ENCODE measurements around the gene APCDD1L.

APCDD1L gene

DNA sequence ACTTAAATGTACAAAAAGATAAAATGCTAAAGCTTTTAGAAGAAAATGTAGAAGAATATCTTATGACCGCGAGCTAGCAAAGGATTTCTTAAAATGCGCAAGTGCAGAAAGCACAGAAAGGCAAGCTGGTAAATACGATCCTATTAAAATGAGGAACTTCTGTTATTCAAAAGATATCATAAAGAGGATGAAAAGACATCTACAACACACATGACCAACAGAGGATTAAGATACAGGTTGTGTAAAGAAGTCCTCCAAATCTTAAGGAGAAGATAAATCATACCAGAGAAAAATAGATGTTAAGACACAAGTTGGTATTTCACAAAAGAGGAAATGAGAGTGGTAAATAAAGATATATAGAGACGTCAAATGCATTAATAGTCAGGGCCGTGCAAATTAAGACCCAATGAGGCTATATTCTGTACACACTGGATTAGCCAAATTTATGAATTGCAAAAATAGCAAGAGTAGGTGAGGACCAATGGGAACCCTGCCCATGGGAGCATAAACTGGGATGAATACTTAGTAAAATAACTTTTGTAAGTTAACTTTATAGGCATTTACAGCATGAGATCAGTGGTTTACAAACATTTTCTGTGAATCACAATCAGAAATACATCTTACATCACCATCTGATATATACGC lies 23.0 kb downstream of the APCDD1L start:
- Histone ChIP-seq H3K36me3 (no peaks in the 10 kb centered on the region), H3K4me3 (ENCODE audit: low read depth, low read length) (no peak overlapping the region), H3K4me1 (no peaks in the 10 kb centered on the region), H3K27me3 (no peaks in the 10 kb centered on the region), H3K9me3 (peaks cover 3% of the 10 kb centered on the region; the same call in 1 of the 2 replicates)
- no peak for DNase-seq
- TF ChIP-seq, protein P1, sequence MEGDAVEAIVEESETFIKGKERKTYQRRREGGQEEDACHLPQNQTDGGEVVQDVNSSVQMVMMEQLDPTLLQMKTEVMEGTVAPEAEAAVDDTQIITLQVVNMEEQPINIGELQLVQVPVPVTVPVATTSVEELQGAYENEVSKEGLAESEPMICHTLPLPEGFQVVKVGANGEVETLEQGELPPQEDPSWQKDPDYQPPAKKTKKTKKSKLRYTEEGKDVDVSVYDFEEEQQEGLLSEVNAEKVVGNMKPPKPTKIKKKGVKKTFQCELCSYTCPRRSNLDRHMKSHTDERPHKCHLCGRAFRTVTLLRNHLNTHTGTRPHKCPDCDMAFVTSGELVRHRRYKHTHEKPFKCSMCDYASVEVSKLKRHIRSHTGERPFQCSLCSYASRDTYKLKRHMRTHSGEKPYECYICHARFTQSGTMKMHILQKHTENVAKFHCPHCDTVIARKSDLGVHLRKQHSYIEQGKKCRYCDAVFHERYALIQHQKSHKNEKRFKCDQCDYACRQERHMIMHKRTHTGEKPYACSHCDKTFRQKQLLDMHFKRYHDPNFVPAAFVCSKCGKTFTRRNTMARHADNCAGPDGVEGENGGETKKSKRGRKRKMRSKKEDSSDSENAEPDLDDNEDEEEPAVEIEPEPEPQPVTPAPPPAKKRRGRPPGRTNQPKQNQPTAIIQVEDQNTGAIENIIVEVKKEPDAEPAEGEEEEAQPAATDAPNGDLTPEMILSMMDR (IDR thresholded peaks at IDR 0.05; ENCODE audit: low read depth, low read length): no peak

- TF ChIP-seq, protein P1 (IDR thresholded peaks at IDR 0.05; ENCODE audit: low read depth, low read length): no peak
- no peaks in the 10 kb centered on the region for H3K36me3 ChIP-seq
- peaks cover 7% of the 10 kb centered on the region; the same call in 1 of the 2 replicates for H3K9me3 ChIP-seq
- no peak for DNase-seq
- H3K27me3 ChIP-seq: no peaks in the 10 kb centered on the region
- H3K4me1 ChIP-seq: no peaks in the 10 kb centered on the region
- no peak overlapping the region for H3K4me3 ChIP-seq (ENCODE audit: low read depth, low read length)
These were observed 29.0 kb downstream of the APCDD1L start for GRCh38 chr20:58486207-58486606.

DNA sequence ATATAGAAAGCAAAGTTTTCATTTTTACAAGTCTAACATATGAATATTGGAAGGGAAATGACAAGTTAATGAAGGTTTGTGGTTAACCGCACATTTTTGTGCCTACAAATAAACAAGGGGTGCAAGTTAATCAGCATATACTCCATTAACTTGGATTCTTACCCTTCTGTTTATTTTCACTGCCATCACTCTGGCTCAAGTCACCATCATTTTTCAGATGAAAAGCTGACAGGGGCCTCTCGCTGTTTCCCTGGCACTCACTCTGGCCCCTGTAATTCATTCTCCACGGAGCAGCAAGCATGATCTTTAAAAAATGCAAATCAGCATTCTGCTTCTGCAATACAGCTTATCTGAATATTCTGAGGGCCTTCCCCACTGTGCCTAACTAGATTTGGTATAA lies 29.8 kb downstream of the APCDD1L start:
- TF ChIP-seq, protein P1 (IDR thresholded peaks at IDR 0.05; ENCODE audit: low read depth, low read length): no peak
- no peaks in the 10 kb centered on the region for H3K4me1 ChIP-seq
- H3K4me3 ChIP-seq (ENCODE audit: low read depth, low read length): no peak overlapping the region
- no peaks in the 10 kb centered on the region for H3K36me3 ChIP-seq
- peaks cover 7% of the 10 kb centered on the region; the same call in 1 of the 2 replicates for H3K9me3 ChIP-seq
- no peaks in the 10 kb centered on the region for H3K27me3 ChIP-seq
- DNase-seq: no peak

- H3K4me1 ChIP-seq: no peaks in the 10 kb centered on the region
- no peak for DNase-seq
- H3K4me3 ChIP-seq (ENCODE audit: low read depth, low read length): no peak overlapping the region
- H3K27me3 ChIP-seq: no peaks in the 10 kb centered on the region
- H3K9me3 ChIP-seq: 0 out of 2 replicates have a peak, but pooled peaks cover 5% of the 10 kb centered on the region
- TF ChIP-seq, protein P1 (IDR thresholded peaks at IDR 0.05; ENCODE audit: low read depth, low read length): no peak
- H3K36me3 ChIP-seq: no peaks in the 10 kb centered on the region
These were observed 31.7 kb downstream of the APCDD1L start for GRCh38 chr20:58483470-58483869.

- H3K4me1 ChIP-seq: no peaks in the 10 kb centered on the region
- no peak overlapping the region for H3K4me3 ChIP-seq (ENCODE audit: low read depth, low read length)
- no peaks in the 10 kb centered on the region for H3K36me3 ChIP-seq
- TF ChIP-seq, protein P1 (IDR thresholded peaks at IDR 0.05; ENCODE audit: low read depth, low read length): no peak
- 0 out of 2 replicates have a peak, but pooled peaks cover 5% of the 10 kb centered on the region for H3K9me3 ChIP-seq
- H3K27me3 ChIP-seq: no peaks in the 10 kb centered on the region
- DNase-seq: no peak
These were observed 32.1 kb downstream of the APCDD1L start for GRCh38 chr20:58483051-58483450.

DNA sequence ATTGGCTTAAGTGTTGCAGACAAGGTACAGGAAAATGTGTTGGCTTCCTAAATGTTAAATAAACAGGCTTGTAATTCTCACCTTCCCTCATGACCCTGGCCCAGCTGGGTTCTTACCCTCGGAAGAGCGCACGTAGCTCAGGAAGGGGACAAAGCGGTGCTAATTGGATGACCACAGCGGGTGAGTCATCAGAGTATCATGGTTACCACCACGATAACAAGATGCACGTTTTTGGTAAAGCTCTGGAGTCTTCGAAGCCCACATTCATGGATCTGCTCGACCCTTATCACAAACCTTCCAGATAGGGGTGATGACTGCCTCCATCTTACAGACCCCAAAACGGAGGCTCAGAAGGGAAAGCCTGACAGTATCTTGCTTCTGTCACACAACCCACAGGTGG lies 32.8 kb downstream of the APCDD1L start:
- no peak for DNase-seq
- H3K27me3 ChIP-seq: no peaks in the 10 kb centered on the region
- no peak overlapping the region for H3K4me3 ChIP-seq (ENCODE audit: low read depth, low read length)
- 0 out of 2 replicates have a peak, but pooled peaks cover 5% of the 10 kb centered on the region for H3K9me3 ChIP-seq
- TF ChIP-seq, protein P1 (IDR thresholded peaks at IDR 0.05; ENCODE audit: low read depth, low read length): no peak
- no peaks in the 10 kb centered on the region for H3K4me1 ChIP-seq
- no peaks in the 10 kb centered on the region for H3K36me3 ChIP-seq
